Measurements from ENCODE around the gene BHLHA15. TPM values are rescaled to one million over a fixed set of nuclear protein-coding genes. Genes with fewer than 3 reads are reported as not detected.

The BHLHA15 gene
- total and polyA plus RNA-seq, 2 of the 8 experiments (the other 6 are each of a cell fraction or from before 2014, with no cell fraction given) = 1.1 to 2.7 TPM

DNA sequence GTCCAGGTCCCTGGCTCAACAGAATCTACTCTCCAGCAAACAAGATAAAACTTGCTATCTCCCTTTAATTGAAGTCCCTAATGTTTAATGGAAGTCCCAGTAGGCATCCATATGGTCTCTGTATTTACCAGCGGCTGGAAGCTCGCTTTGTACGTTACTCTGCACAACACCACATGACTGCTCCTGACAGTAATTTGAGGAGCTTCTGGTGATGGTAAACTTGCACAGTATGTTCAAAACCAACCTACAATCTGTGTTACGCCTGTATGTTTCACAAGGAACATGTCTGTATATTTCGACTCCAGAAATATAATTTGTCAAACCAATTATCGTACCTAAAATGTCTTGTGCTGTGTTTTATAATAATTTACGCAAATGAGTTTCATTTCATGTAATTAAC, 45.2 kb downstream of the BHLHA15 start:
- Histone ChIP-seq H2BK20ac (ENCODE audit: low read length) (no peak overlapping the region), H3K23ac (ENCODE audit: insufficient read length) (no peak overlapping the region), H4K91ac (replicated peaks; ENCODE audit: insufficient read length, low read length) (no peak overlapping the region), H3K9me3 (ENCODE audit: insufficient read depth in 2 of 2, low read depth in 1 of 2, low read length in 1 of 2) (no peaks in the 10 kb centered on the region), H4K8ac (ENCODE audit: extremely low read depth, insufficient read depth, low read length) (no peak overlapping the region), H3K27ac (ENCODE audit: low read depth, low read length) (no peak overlapping the region), H3K36me3 (ENCODE audit: control insufficient read depth in 2 of 4, insufficient read depth in 4 of 4, low read length in 3 of 4) (peaks cover 0 to 2% (median 0%) of the 10 kb centered on the region in 4 experiments; a peak in 4 of 8 replicates), H2AK5ac (ENCODE audit: low read depth, low read length) (no peak overlapping the region), H3K9ac (replicated peaks in 1 of 4; ENCODE audit: extremely low read depth in 1 of 4, low read depth in 3 of 4, low read length in 3 of 4) (no peak overlapping the region), H3K27me3 (replicated peaks in 1 of 4; ENCODE audit: control insufficient read depth in 3 of 4, extremely low read depth in 1 of 4, insufficient read depth in 3 of 4, low read length in 3 of 4) (no peaks in the 10 kb centered on the region), H2BK5ac (ENCODE audit: low read depth, low read length) (no peak overlapping the region), H3K79me2 (ENCODE audit: control insufficient read depth in 1 of 2, insufficient read depth in 2 of 2, low read length in 2 of 2) (peaks cover 0 to 7% of the 10 kb centered on the region in 2 experiments; a peak in 1 of 4 replicates), H3K14ac (ENCODE audit: insufficient read length) (no peak overlapping the region), H3K4me3 (ENCODE audit: extremely low read depth in 1 of 4, insufficient read depth in 2 of 4, low read depth in 3 of 4, low read length in 4 of 4) (no peak overlapping the region), H3K4me1 (replicated peaks in 1 of 4; ENCODE audit: control insufficient read depth in 3 of 4, insufficient read depth in 4 of 4, low read length in 3 of 4) (peaks cover 0 to 4% (median under 1%) of the 10 kb centered on the region in 4 experiments; a peak in 2 of 7 replicates), H2BK15ac (ENCODE audit: low read length) (no peak overlapping the region), H3K23me2 (ENCODE audit: low read depth, low read length) (peaks cover 4% of the 10 kb centered on the region), H3K56ac (replicated peaks; ENCODE audit: insufficient read length, low read depth, low read length) (no peak overlapping the region), H2AFZ (ENCODE audit: low read length) (no peak overlapping the region), H2BK120ac (replicated peaks; ENCODE audit: low read depth, low read length) (no peak overlapping the region), H4K20me1 (replicated peaks in 1 of 2; ENCODE audit: control insufficient read depth in 1 of 2, insufficient read depth in 2 of 2, low read length in 2 of 2) (peaks cover 0 to 5% of the 10 kb centered on the region in 2 experiments), H3K4ac (replicated peaks; ENCODE audit: insufficient read length, low read depth, low read length) (no peak overlapping the region), H2BK12ac (ENCODE audit: low read depth, low read length) (no peak overlapping the region), H3K79me1 (ENCODE audit: low read depth, low read length) (no peaks in the 10 kb centered on the region; the same call in 1 of the 2 replicates), H3K18ac (ENCODE audit: extremely low read depth, low read length) (no peak overlapping the region), H4K5ac (ENCODE audit: insufficient read length, low read depth, low read length) (no peak overlapping the region), H3K4me2 (ENCODE audit: insufficient read depth in 1 of 2, low read depth in 2 of 2, low read length in 2 of 2) (no peak overlapping the region)
- FAIRE-seq (no peak), DNase-seq (ENCODE audit: low read depth in 1 of 2, low spot score in 2 of 2) (no peak)
- ChIA-PET POLR2A (ENCODE audit: partially characterized antibody) (no interaction called here), CTCF (ENCODE audit: partially characterized antibody) (interaction anchor here (1.5 kb wide), 1 partner anchor 11 kb away, joined by 3 read pairs; no protein-coding TSS in a partner anchor)
- WGBS, 2 experiments (ENCODE audit: extremely low coverage in 1 of 2, insufficient coverage in 1 of 2, insufficient read length in 1 of 2, insufficient replicate concordance in 2 of 2, low coverage in 1 of 2, low lambda C conversion rate in 2 of 2, missing lambda C conversion rate in 1 of 2) = 95% methylated on average over 7 of the region's 7 CpGs; no CpG with 5 or more reads in 1 of the 2 experiments
- TF ChIP-seq NANOG (IDR thresholded peaks at IDR 0.05; ENCODE audit: insufficient read depth, low read depth, low read length, poor library complexity, severe bottlenecking) (no peak), ZNF274 (IDR thresholded peaks at IDR 0.05; ENCODE audit: borderline replicate concordance, extremely low read depth, low read length) (no peak), BRCA1 (IDR thresholded peaks at IDR 0.05; ENCODE audit: low read depth, low read length) (no peak), SP4 (IDR thresholded peaks at IDR 0.05; ENCODE audit: low read length) (no peak), RNF2 (IDR thresholded peaks at IDR 0.05; ENCODE audit: borderline replicate concordance, low read depth, low read length, missing control alignments, poor library complexity, severe bottlenecking) (no peak), CHD1 (IDR thresholded peaks at IDR 0.05; ENCODE audit: low read depth, low read length) (no peak), TBP (IDR thresholded peaks at IDR 0.05; ENCODE audit: low read depth, low read length) (no peak)
- TF ChIP-seq, protein P1, sequence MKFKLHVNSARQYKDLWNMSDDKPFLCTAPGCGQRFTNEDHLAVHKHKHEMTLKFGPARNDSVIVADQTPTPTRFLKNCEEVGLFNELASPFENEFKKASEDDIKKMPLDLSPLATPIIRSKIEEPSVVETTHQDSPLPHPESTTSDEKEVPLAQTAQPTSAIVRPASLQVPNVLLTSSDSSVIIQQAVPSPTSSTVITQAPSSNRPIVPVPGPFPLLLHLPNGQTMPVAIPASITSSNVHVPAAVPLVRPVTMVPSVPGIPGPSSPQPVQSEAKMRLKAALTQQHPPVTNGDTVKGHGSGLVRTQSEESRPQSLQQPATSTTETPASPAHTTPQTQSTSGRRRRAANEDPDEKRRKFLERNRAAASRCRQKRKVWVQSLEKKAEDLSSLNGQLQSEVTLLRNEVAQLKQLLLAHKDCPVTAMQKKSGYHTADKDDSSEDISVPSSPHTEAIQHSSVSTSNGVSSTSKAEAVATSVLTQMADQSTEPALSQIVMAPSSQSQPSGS (IDR thresholded peaks at IDR 0.05; ENCODE audit: low read length) = no peak

Data from H1 (cell line).